ENCODE results near the gene NKD2. TPM values are rescaled to one million over a fixed set of nuclear protein-coding genes. Genes with fewer than 3 reads are reported as not detected.

The NKD2 gene
- total RNA-seq, 1 experiment from 2014 or later: 20.4 TPM

- H3K4me3 ChIP-seq (replicated peaks in 1 of 2; ENCODE audit: low read depth in 1 of 2, low read length in 2 of 2): no peak overlapping the region
- ATAC-seq (no peak), DNase-seq (ENCODE audit: low read depth, low spot score) (no peak)
- CTCF ChIA-PET: interaction anchor here (1.3 to 1.5 kb wide), 2 partner anchors 9 to 85 kb away, joined by 3 to 7 read pairs; no protein-coding TSS in a partner anchor
- H3K9ac ChIP-seq (ENCODE audit: low read length): no peak overlapping the region
- TF ChIP-seq MAX (IDR thresholded peaks at IDR 0.05): no peak
- TF ChIP-seq YY1 (IDR thresholded peaks at IDR 0.05; ENCODE audit: extremely low read depth, insufficient replicate concordance, low read depth, low read length): no peak
- no peak for TF ChIP-seq POLR2A (IDR thresholded peaks at IDR 0.05; ENCODE audit: borderline replicate concordance, extremely low read depth, insufficient read depth, insufficient read length)
- TF ChIP-seq ZNF274 (IDR thresholded peaks at IDR 0.05; ENCODE audit: low read depth, low read length): no peak
- TF ChIP-seq TCF7L2 (IDR thresholded peaks at IDR 0.05; ENCODE audit: borderline replicate concordance, extremely low read depth, insufficient read depth, insufficient read length): no peak
- no peak for TF ChIP-seq ZBTB33 (IDR thresholded peaks at IDR 0.05; ENCODE audit: extremely low read depth, insufficient replicate concordance, low read length)
- no peak for TF ChIP-seq CTCF (IDR thresholded peaks at IDR 0.05 in 2 of 3, conservative IDR thresholded peaks at IDR 0.05 in 1 of 3; ENCODE audit: borderline replicate concordance in 1 of 3, insufficient read depth in 1 of 3, low read depth in 2 of 3, low read length in 2 of 3)
- TF ChIP-seq ZFX (IDR thresholded peaks at IDR 0.05): no peak
- no peak for TF ChIP-seq EZH2 (IDR thresholded peaks at IDR 0.05)
- TF ChIP-seq RAD21 (IDR thresholded peaks at IDR 0.05; ENCODE audit: low read depth): no peak
- no peak for TF ChIP-seq JUND (IDR thresholded peaks at IDR 0.05)
- no peak for TF ChIP-seq EGR1 (IDR thresholded peaks at IDR 0.05; ENCODE audit: low read depth)
- no peak for TF ChIP-seq SP1 (IDR thresholded peaks at IDR 0.05; ENCODE audit: low read depth)
- TF ChIP-seq POLR2AphosphoS5 (IDR thresholded peaks at IDR 0.05; ENCODE audit: low read depth, low read length): no peak
- no peak for TF ChIP-seq ATF3 (IDR thresholded peaks at IDR 0.05)
- TF ChIP-seq ELF1 (IDR thresholded peaks at IDR 0.05; ENCODE audit: borderline replicate concordance, low read depth): no peak
- H3K79me2 ChIP-seq (ENCODE audit: insufficient read depth, low read length): no peaks in the 10 kb centered on the region
- no peak overlapping the region for H2AFZ ChIP-seq (ENCODE audit: low read depth, low read length, poor library complexity, severe bottlenecking)
- H3K27ac ChIP-seq (ENCODE audit: low read depth, low read length): no peak overlapping the region
- no peaks in the 10 kb centered on the region for H3K9me3 ChIP-seq (ENCODE audit: control insufficient read depth in 1 of 2, insufficient read depth in 1 of 2, low read depth in 1 of 2, low read length in 2 of 2)
- H4K20me1 ChIP-seq (ENCODE audit: insufficient read depth): no peaks in the 10 kb centered on the region
- H3K4me1 ChIP-seq (ENCODE audit: control insufficient read depth in 1 of 2, insufficient read depth in 2 of 2, low read length in 2 of 2): no peaks in the 10 kb centered on the region
- H3K27me3 ChIP-seq (ENCODE audit: insufficient read depth, low read length): no peaks in the 10 kb centered on the region
- H3K36me3 ChIP-seq (ENCODE audit: control insufficient read depth in 1 of 2, insufficient read depth in 2 of 2, low read length in 2 of 2): no peaks in the 10 kb centered on the region; a peak in 1 of 4 replicates
- no peak overlapping the region for H3K4me2 ChIP-seq (ENCODE audit: low read length)
- no TSS peak for BruUV-seq (replicated peaks)
- POLR2A ChIA-PET: no interaction called here
- RAD21 ChIA-PET (ENCODE audit: low non-redundant PET in 1 of 2, low total read pairs in 2 of 2, uncharacterized antibody in 2 of 2, unreplicated experiment in 2 of 2): no interaction called here
- no peaks in the 10 kb centered on the region for H3K9me2 ChIP-seq (ENCODE audit: insufficient read depth)
- intact Hi-C loops (cut with micrococcal nuclease): no loop called here
Observed at GRCh38 chr5:1019001-1019905, 10.7 kb downstream of the NKD2 start.

Data from HCT116 (cell line).